RWPE1 (cell line): Measurements from ENCODE around the gene CXCL1.
"Not testable (repeated sequence)": the region's sequence is repeated elsewhere in the genome, so short reads cannot be mapped to it uniquely, and the experiment has no call there.

Experiments
- CTCF ChIA-PET: fragments of 350-600 bp; sonication (Branson Sonifier 250); formaldehyde crosslinking; extraction: SDS; loops from one replicate; lab custom pipeline; 2021; lab: Yijun Ruan, JAX
- POLR2A ChIA-PET: fragments of 400-600 bp; formaldehyde crosslinking; extraction: SDS; loops from one replicate; lab custom pipeline; 2020; ENCODE audit warnings: antibody characterized with exemption; ENCODE audit not compliant: low non-redundant PET; lab: Yijun Ruan, JAX
- DNase-seq: peaks from one replicate; pipeline ENCODE4 v3.0.0; 2012; ENCODE audit warnings: low spot score
- H3K27ac ChIP-seq: fragments of 450-650 bp; 2 replicates; pipeline ENCODE4 v1.5.1; 2017
- TF ChIP-seq, protein P1 (sequence below): fragments of 450-650 bp; conservative IDR thresholded peaks from 2 replicates; pipeline ENCODE4 v1.5.1; 2017; ENCODE audit warnings: low read depth, mild to moderate bottlenecking

Gene CXCL1

DNA sequence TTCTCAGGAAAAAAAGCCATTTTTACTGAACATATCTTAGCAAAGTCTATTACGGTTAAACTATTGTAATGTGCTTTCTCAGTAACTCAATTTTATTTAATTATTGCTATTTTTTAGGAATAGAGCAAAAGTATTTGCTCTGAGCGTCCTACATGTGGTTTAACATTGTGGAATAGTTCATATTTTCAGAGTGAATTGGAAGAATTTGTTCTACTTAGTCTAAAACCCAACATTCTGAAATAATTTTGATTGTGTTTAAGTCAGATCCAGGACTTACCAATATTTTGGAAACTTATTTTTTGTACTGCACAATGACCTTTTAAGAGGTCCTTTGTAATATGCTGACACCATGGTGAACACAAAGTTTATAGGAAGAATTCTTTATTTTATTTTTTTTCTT is 27.2 kb downstream of the CXCL1 start:
- ChIA-PET POLR2A (no interaction called here), CTCF (no interaction called here)
- TF ChIP-seq, protein P1, sequence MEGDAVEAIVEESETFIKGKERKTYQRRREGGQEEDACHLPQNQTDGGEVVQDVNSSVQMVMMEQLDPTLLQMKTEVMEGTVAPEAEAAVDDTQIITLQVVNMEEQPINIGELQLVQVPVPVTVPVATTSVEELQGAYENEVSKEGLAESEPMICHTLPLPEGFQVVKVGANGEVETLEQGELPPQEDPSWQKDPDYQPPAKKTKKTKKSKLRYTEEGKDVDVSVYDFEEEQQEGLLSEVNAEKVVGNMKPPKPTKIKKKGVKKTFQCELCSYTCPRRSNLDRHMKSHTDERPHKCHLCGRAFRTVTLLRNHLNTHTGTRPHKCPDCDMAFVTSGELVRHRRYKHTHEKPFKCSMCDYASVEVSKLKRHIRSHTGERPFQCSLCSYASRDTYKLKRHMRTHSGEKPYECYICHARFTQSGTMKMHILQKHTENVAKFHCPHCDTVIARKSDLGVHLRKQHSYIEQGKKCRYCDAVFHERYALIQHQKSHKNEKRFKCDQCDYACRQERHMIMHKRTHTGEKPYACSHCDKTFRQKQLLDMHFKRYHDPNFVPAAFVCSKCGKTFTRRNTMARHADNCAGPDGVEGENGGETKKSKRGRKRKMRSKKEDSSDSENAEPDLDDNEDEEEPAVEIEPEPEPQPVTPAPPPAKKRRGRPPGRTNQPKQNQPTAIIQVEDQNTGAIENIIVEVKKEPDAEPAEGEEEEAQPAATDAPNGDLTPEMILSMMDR, result no peak
- no peak for DNase-seq
- no peak overlapping the region for H3K27ac ChIP-seq

DNA sequence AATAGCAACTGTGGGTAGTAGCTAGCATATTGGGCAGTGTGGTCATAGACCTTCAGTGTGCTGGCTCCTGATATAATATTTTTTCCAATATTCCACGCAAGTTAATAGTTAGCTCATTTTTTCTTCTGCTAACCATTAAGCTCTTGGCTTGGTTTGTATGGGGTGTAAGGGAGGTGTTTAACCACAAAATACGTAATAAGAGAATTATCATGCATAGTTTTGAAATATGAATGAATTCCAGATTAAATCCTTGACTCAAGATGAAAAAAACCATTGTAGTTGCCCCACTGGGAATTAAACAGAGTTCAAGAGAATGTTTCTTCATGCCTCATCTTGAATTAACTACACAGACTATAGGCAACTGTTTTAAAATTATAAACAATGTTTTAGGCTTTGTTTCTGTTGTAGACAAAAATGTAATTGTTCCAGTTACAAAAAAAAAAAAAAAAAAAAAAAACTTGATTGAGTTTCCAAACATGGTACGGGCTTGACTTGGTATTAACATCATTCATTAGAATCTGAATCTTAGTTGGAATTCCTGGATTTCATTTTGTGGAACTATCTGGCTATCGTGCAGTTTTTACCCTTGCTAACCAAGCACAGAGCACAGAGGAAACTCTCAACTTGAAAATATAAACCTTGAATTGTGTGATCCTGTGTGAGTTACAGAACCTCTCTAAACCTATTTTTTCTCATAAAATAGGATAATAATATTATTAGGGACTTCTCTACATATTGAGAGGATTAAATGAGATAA is 28.4 kb downstream of the CXCL1 start:
- POLR2A ChIA-PET, result no interaction called here
- H3K27ac ChIP-seq, result no peak overlapping the region
- DNase-seq, result no peak
- TF ChIP-seq, protein P1, result no peak
- CTCF ChIA-PET, result interaction anchor here (0.6 kb wide), 1 partner anchor 125 kb away, joined by 8 read pairs; no protein-coding TSS in a partner anchor

DNA sequence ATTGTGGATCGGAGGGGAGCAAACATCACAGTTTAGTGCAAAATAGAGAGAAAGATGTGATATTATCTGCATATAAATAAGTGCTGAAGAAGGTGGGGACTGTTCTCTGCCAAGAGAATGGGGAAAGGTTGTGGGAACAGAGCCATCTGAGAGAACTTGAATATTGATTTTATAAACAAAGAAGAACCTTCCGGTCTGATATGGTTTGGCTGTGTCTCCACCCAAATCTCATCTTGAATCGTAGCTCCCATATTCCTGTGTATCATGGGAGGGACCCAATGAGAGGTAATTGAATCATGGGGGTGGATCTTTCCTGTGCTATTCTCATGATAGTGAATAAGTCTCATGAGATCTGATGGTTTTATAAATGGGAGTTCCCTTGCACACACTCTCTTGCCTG is 30.1 kb downstream of the CXCL1 start:
- CTCF ChIA-PET, result interaction anchor here (1.1 kb wide), 1 partner anchor 20 kb away, joined by 3 read pairs; no protein-coding TSS in a partner anchor
- H3K27ac ChIP-seq, POLR2A ChIA-PET, DNase-seq: not testable (repeated sequence)

DNA sequence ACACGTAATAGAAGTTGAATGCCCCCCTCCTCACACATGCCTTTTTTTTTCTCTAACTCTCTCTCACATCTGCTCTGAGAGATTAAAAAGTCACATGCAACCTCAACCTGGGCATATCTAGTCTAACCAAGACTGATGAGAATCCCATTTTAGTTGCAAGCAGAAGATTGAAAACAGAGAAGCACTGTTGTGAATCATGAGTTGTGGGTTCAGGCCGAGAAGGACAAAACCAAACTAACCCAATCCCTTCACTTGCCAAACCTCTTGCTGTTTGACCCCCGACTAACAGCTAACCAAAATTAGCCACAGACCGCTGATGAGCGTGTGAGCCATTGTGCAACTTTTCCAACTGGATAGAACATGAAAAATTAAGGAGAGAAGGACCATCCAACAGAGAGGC is 31.8 kb downstream of the CXCL1 start:
- TF ChIP-seq, protein P1, result no peak
- H3K27ac ChIP-seq, result no peak overlapping the region
- ChIA-PET POLR2A (no interaction called here), CTCF (interaction anchor here (0.7 kb wide), 1 partner anchor 654 kb away, joined by 4 read pairs; no protein-coding TSS in a partner anchor)
- no peak for DNase-seq

DNA sequence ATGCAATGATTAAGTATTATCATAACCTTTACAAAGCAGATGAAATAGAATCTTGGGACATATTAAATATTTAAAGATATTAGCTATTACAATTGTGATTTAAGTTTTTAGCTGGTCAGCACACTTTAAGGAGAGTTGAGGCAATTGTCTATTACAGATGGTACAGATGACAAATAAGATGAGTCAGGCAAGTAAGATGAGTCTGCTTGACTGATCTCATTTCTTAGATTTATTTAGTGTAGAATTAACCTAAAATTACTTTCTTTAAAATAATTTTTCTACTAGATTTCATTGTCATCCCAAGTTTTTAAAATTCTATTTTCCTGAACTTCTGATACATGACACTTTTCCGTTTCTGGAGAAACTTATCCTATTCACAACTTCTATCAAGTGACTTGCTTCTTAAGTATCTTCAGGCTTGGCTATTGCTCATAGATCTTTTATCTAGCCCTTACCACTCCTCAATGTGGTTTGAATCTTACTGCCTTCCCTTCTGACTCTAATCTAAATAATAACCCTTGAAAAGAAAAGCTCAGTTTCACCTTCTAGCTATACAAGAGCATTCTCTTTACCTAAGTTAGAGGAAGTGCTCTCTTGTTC is 32.9 kb downstream of the CXCL1 start:
- CTCF ChIA-PET, result no interaction called here
- TF ChIP-seq, protein P1, result no peak
- POLR2A ChIA-PET, result no interaction called here
- no peak overlapping the region for H3K27ac ChIP-seq
- DNase-seq, result peak; percentile 19

DNA sequence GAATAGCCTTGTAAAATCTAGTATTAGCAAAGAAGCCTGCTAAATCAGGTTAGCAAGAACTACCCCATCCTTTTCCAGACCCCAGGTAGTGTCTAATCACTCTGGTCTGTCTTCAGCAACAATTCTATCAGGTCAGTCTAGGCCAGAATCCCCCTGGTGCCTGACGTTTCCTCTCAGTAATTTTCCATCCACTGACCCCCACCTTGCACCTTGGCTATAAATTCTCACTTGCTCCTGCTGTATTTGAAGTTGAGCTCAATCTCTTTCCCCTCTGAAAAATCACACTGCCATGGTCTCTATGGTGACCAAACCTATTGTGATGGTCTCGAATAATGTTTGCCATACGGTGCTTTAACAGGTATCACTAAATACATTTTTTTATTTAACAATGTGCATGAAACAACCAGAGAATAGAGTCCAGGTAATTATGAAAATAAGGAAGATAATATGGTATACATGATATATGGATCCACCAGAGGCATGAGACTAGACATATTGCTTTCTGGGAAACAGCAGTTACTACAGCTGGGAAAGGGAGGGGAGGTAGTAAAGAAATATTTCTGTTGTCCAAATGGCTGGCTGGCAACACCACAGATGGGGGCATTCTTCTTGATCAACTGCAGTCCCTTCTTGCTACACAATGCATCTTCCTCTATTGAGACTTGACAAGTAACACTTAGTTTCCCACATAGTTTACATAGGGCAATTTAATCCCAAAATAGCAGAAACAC is 33.8 kb downstream of the CXCL1 start:
- POLR2A ChIA-PET, result no interaction called here
- no peak overlapping the region for H3K27ac ChIP-seq
- CTCF ChIA-PET, result no interaction called here
- DNase-seq, result no peak
- TF ChIP-seq, protein P1, result no peak
